Activated CD8-positive, alpha-beta memory T cell treated with anti-CD3 and anti-CD28 coated beads, Interleukin-2, amount 50 U/mL, for 48 hours (primary cell): ENCODE data around the gene FEZF1.
"Not testable (repeated sequence)": the region's sequence is repeated elsewhere in the genome, so short reads cannot be mapped to it uniquely, and the experiment has no call there.

Experiments
- DNase-seq: peaks from one replicate; pipeline ENCODE4 v3.0.0-alpha.2; 2020

Gene FEZF1

DNA sequence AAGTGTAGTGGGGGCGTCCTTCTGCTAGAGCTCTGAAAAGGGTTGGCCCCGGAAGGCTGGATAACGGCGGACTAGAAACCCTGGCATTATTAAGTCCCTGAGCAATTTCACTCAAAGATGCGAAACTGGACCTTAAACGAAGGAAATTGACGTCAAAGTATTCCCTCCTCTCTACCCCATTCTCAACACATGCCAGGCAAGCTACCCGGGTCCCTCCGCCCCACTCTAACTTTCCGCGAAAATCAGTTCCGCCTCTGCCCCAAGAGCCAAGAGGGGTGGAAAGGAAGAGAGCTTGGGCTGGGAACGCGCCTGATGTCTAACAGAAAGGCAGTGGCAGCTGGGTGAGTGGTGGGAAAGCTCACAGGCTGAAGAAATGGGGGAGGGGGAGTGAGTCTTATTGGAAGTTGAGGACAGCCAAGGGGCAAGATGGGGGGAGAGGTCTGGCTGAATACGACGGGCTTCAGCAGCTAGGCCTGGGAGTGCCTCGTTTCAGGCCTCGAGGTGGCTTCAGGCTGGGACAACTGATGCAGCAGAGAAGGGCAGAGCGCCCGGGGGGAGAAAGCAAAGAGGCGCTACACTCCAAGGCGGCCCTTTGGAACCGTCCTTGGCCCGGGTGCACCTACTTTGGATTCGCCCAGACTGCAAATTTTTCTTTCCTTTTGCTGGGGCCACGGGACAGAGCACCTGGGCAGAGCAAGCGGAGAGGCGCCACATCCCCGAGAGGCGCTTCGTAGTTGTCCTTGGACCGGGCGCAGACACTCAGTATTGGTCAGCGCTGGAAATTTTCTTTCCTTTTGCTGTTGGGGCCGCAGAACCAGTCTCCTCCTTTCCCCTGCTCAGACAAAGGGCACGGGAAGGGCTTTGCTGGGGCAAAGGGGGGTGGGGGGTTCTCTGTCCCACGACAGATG is 2.0 kb upstream of the FEZF1 start:
- DNase-seq: no peak

GRCh38 chr7:122305475-122306319 is 1.1 kb upstream of the FEZF1 start:
- peak; percentile 51 for DNase-seq

DNA sequence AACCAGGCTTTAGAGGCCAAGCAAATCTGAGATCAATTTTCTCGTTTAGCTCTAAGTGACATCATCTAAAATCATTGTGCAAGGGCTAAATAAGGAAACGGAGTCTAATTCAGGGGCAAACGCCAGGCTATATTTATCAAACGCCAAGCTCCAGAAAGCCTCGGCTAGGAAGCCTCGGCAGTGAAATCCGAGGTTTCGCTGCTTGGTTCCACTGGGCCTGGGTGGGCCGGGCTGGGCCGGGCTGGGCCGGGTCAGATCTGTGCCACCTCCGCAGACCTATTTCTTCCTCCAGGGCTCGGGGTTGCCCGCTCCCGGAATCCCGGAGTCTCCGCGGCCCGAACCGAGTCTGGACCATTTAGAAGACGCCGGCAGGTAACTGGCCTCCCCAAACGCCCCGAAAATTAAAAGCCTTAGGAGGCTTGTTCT is 459 bp upstream of the FEZF1 start:
- no peak for DNase-seq

DNA sequence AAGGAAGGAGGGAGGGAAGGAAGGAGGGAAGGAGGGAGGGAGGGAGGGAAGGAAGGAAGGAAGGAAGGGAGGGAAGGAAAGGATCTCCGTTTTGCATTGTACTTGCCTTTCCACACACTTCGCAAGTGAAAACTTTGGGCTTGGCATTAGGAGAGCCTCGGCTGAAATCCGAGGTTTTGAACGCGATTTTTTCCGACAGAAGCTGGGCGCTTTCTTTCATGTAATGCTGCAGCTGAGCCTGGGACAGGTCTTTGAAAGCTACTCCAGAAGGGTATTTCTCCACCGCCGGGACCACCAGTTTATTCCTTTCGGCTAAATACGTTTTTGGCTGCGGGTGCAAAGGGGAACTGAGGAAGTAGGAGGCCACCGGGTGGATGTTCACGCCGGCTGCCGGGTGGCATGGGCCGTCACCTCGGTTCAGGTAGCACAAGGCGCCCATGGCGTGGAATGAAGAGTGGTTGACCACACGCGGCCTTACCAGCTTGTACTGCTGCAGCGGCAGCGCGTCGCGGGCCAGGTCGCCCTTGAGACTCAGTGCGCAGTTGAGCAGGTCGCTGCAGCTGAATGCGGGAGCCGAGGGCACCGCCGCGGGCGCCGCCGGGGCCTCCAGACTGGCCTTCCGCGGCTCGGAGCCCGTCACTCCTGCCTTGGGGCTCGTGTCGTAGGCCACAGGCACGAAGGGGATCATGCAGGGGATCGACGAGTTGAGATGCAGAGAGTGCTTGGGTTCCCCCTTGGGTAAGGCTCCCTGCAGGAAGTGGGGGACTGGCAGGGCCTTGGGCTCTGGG is 825 bp downstream of the FEZF1 start:
- no peak for DNase-seq

- DNase-seq: no peak
These were observed 1.6 kb downstream of the FEZF1 start for GRCh38 chr7:122302761-122303530.

DNA sequence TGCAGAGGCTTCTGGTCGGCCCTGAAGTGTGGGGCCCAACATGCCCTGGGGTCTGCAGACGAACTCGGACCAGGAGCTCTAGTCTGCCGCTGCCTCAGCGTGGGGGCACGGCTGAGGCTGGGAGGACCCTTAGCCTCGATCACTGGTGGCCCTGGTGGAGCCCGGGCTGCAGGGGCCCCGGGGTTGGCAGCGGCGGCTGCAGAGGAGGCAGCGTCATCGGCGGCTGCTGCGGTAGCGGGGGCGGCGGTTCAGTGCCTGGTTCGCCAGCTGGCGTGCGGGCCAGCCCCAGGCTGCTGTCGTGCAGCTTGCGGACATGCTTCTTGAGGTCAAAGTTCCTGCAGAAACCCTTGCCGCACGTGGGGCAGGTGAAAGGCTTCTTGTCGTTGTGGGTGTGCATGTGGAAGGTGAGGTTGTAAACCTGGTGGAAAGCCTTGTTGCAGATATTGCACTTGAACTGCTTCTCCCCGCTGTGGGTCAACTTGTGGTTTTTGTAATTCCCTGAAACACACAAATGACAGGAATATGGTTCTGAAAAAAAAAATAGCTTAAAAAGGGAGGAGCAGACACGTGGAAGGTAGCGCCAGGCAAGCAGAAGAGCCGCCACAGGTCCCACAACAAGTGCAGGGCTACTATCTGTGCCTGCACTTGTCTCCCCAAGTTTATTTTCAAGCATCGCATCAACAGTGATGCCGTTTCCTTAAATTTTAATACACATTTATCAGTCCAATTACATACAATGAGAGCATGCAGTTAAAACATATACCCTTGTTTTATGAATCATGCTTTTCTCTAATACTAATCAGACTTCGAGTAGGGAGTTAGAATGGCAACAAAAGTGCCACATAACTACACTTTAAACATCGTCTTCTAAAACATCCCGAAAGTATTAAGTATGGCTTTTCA is 2.4 kb downstream of the FEZF1 start:
- peak; percentile 50 for DNase-seq

GRCh38 chr7:122300956-122301833 is 3.4 kb downstream of the FEZF1 start:
- DNase-seq: no peak

GRCh38 chr7:122300211-122300932 is 4.2 kb downstream of the FEZF1 start:
- DNase-seq: no peak

- no peak for DNase-seq
These were observed 4.8 kb downstream of the FEZF1 start for GRCh38 chr7:122299624-122300210.

- DNase-seq: no peak
These were observed 5.9 kb downstream of the FEZF1 start for GRCh38 chr7:122298618-122299017.

- no peak for DNase-seq
These were observed 6.4 kb downstream of the FEZF1 start for GRCh38 chr7:122298131-122298530.

DNA sequence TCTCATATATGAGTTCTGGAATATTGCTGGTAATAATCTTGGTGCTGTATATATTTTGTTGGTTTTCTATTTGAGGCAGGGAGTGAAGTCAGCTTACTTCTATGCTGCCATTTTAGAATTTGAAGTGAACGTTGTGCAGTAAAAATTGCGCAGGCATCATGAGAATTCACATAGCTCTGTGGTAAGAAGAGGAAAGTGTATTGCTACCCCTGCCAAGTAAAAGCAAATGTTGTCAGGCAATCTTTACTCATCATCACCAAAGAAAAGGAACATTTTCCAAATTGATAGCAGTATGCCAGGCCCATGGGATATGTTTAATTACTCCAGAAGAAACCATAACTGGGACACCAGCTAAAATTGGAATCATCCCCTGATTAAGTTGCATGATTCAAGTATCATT is 13.4 kb downstream of the FEZF1 start:
- DNase-seq: no peak

- DNase-seq: no peak
These were observed 14.1 kb downstream of the FEZF1 start for GRCh38 chr7:122290476-122290875.

DNA sequence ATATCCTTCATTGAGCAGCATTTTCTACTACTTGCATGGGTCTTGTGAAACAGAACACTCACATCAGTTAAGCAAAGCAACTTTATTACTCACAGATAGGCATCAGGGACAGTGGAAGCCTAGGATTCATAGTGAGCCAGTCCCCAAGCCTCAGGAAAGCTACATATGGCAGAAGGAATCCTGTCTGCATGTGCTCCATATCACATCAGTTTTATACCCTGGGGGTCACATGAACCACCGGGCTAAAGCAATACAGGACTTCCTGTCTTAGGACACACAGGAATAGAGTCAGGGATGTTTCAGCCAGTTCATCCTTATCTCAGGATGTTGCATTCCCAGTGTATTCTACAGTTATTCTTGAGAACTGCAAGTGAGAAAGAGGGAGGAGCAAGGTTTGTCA is 15.1 kb downstream of the FEZF1 start:
- DNase-seq: no peak

GRCh38 chr7:122284608-122285007 is 19.9 kb downstream of the FEZF1 start:
- not testable (repeated sequence) for DNase-seq

DNA sequence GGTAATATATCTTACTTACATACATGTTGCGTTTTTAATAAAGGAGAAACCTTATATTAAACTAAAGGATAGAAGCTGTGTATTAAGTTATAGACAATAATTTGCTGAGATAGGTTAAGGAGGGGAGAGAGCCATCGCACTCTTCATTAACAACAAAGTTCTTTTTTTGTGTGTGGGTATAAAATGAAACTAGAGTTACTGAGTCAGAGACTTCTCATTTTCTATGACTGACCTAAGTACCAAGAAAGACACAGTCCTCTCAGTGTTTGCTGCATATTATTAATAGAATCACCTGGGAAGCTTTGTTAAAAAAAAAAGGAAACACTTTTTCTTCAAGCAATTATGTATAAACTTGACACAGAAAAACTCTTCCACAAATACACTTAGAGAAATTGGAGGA is 31.4 kb downstream of the FEZF1 start:
- DNase-seq: no peak

- DNase-seq: no peak
These were observed 35.3 kb downstream of the FEZF1 start for GRCh38 chr7:122269241-122269640.

GRCh38 chr7:122268101-122268500 is 36.4 kb downstream of the FEZF1 start:
- DNase-seq: no peak

GRCh38 chr7:122262246-122262645 is 42.3 kb downstream of the FEZF1 start:
- no peak for DNase-seq
